ENCODE measurements around the gene HCRTR2. TPM values are rescaled to one million over a fixed set of nuclear protein-coding genes. Genes with fewer than 3 reads are reported as not detected.

HCRTR2 gene
- not detected for polyA plus RNA-seq (2012; ENCODE audit: insufficient read depth, insufficient read length, low read depth)

- no peak within 1 kb of the TSS for H3K4me3 ChIP-seq (ENCODE audit: low read depth, low read length)
- H3K4me1 ChIP-seq, result no peaks in the 10 kb centered on the region
- no peak for DNase-seq
- TF ChIP-seq, protein P1, sequence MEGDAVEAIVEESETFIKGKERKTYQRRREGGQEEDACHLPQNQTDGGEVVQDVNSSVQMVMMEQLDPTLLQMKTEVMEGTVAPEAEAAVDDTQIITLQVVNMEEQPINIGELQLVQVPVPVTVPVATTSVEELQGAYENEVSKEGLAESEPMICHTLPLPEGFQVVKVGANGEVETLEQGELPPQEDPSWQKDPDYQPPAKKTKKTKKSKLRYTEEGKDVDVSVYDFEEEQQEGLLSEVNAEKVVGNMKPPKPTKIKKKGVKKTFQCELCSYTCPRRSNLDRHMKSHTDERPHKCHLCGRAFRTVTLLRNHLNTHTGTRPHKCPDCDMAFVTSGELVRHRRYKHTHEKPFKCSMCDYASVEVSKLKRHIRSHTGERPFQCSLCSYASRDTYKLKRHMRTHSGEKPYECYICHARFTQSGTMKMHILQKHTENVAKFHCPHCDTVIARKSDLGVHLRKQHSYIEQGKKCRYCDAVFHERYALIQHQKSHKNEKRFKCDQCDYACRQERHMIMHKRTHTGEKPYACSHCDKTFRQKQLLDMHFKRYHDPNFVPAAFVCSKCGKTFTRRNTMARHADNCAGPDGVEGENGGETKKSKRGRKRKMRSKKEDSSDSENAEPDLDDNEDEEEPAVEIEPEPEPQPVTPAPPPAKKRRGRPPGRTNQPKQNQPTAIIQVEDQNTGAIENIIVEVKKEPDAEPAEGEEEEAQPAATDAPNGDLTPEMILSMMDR (IDR thresholded peaks at IDR 0.05; ENCODE audit: low read depth, low read length), result no peak
- H3K36me3 ChIP-seq, result no peaks in the 10 kb centered on the region
- H3K9me3 ChIP-seq, result no peaks in the 10 kb centered on the region
- H3K27me3 ChIP-seq, result peaks cover 12% of the 10 kb centered on the region
Measured at GRCh38 chr6:55174211-55175026, at the start of gene HCRTR2. TSS of gene HCRTR2 (plus strand) at chr6:55174515. CDS start at chr6:55174588, 73 bp downstream.

GRCh38 chr6:55130806-55131324, 43.5 kb upstream of the HCRTR2 start:
- Histone ChIP-seq H3K9me3 (no peaks in the 10 kb centered on the region; the same call in 1 of the 2 replicates), H3K36me3 (no peaks in the 10 kb centered on the region), H3K4me3 (ENCODE audit: low read depth, low read length) (no peak overlapping the region), H3K27me3 (no peaks in the 10 kb centered on the region), H3K4me1 (no peaks in the 10 kb centered on the region)
- TF ChIP-seq, protein P1 (IDR thresholded peaks at IDR 0.05; ENCODE audit: low read depth, low read length), result no peak
- DNase-seq, result no peak

- Histone ChIP-seq H3K4me3 (ENCODE audit: low read depth, low read length) (no peak overlapping the region), H3K27me3 (no peaks in the 10 kb centered on the region), H3K4me1 (no peaks in the 10 kb centered on the region), H3K36me3 (no peaks in the 10 kb centered on the region), H3K9me3 (no peaks in the 10 kb centered on the region; the same call in 1 of the 2 replicates)
- TF ChIP-seq, protein P1 (IDR thresholded peaks at IDR 0.05; ENCODE audit: low read depth, low read length), result no peak
- no peak for DNase-seq
Measured at GRCh38 chr6:55131616-55132015, 42.7 kb upstream of the HCRTR2 start.

DNA sequence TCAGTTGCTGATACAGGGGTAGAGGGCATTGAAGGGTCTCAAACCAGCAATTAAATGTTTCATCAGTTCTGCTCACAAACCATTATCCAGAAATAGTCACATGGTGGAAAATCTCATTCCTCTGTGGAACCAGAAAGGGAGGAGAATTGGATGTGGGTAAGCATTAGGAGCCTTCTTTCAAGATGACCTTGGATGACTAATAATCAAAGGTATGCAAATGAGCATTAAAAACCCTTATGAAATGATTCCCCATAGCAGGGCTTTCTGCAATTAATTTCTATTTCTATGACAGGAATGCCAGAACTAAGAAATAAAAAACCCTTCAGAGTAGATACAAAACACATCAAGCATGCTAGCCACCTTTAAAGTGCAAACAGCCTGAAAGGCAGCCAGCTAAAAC, 37.4 kb upstream of the HCRTR2 start:
- no peaks in the 10 kb centered on the region for H3K27me3 ChIP-seq
- H3K4me1 ChIP-seq, result no peaks in the 10 kb centered on the region
- TF ChIP-seq, protein P1 (IDR thresholded peaks at IDR 0.05; ENCODE audit: low read depth, low read length), result no peak
- H3K4me3 ChIP-seq (ENCODE audit: low read depth, low read length), result no peak overlapping the region
- no peaks in the 10 kb centered on the region for H3K9me3 ChIP-seq
- H3K36me3 ChIP-seq, result no peaks in the 10 kb centered on the region
- DNase-seq, result no peak

GRCh38 chr6:55137929-55138693, 36.2 kb upstream of the HCRTR2 start:
- H3K36me3 ChIP-seq, result no peaks in the 10 kb centered on the region
- no peaks in the 10 kb centered on the region for H3K9me3 ChIP-seq
- H3K4me3 ChIP-seq (ENCODE audit: low read depth, low read length), result no peak overlapping the region
- no peaks in the 10 kb centered on the region for H3K27me3 ChIP-seq
- TF ChIP-seq, protein P1 (IDR thresholded peaks at IDR 0.05; ENCODE audit: low read depth, low read length), result no peak
- no peak for DNase-seq
- no peaks in the 10 kb centered on the region for H3K4me1 ChIP-seq

Measured in BE2C (cell line).